Cerebellar cortex (tissue), 1 donor: Measurements from ENCODE around the gene STK38L.

Experiments
- DNase-seq: peaks from one replicate; pipeline ENCODE4 v3.0.0-alpha.2; 2015; ENCODE audit warnings: low spot score

STK38L gene

DNA sequence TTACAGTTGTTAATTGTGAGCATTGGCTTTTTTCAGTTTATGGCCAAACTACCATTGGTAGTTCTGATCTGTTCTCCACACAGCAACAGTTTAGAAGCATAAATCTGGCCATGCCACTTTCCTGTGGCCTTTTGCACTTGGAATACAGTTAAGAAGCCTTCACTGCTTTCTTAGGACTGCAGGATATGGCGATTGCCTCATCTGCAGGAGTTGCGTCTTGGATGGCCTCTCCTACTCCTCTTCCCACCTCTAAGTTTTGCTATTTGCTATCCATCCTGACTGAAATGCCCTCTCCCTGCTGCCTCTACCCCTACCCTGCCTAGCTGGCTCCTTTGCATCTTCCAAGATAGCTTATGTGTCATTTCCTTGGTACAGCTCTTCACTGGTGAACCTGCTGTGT, 75.8 kb downstream of the STK38L start:
- DNase-seq = no peak

DNA sequence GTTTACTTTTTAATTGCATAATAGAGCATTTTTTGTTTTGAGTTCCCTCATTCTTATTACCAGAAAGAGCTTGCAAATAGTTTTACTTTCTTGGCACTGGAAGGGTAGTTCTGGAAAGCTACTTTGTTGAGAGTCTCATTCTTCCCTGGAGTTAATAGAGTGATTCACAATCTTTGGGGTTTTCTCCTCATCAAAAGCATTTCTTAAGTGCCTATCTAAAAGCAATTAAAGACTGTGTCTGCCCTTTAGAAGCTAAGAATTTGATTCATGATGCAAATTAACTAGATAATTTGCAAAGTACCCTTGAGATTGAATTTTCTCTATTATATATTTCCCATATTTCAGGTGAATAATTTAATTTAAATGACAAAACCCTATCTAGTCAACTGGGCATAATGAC, 80.4 kb downstream of the STK38L start:
- DNase-seq = no peak

DNA sequence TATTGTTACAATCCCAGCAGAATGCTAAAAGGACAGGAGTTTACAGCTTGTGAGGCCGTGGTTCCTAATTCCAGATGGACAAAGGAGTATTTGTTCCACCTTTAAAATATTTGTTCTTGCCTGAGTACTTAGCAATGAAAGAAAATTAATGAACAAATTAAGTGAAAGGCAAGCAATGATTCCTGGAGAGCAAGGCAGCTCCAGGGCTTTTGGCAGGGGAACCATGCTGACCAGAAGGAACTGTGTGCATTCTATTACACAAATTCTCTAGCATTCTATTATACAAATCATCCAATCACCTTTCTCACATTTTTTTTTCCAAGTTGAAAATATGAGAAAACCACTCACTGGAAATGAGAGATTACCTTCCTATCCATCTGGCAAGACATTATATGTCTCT, 86.8 kb downstream of the STK38L start:
- no peak for DNase-seq

DNA sequence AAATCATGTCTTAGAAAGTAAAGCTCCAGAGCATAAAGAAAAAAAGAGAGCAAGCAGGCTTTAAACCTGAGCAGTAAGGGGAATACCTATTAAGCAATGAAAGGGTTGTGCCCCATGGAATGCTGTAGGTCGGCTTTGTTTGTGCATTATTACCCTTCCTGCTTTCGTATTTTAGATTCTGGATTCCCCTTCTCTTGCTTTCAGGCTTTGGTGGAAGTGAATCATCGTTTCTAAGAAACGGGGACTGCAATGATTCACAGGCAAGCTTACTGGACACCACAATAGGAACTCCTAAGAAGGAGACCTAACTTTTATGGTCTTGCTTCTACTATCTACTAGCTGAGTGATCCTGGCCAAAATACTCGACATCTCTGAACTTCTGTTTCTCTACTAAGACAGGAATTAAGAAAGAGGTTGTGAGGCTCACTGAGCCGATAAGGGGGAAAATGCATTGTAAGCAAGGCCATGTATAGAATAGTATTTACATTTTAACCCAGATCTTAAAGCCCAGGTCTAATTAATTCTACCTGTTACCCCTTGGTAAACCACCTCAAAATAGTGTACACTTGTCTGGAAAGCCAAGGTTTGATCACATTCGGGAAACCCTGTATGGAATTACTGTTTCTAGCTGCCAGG, 87.3 kb downstream of the STK38L start:
- no peak for DNase-seq

DNA sequence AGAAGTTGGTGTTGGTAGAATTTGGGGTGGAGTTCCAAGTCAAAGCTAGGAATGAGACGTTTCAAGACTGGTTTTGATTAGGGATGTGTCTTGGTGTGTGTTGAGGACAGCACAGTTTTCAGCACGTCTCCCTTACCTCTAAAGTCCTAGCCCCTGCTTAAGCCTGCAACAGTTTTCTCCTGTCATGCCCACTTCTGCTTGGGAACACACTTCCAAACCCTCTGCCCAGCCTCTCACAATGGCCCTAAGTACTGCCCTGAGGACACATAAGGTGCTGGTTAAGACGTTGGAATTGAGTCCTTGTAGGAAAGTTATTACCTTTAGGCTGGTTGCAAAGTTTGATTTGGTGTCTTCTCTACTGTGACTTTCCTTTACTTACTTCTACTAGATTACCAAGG, 87.8 kb downstream of the STK38L start:
- peak; percentile 11 for DNase-seq

DNA sequence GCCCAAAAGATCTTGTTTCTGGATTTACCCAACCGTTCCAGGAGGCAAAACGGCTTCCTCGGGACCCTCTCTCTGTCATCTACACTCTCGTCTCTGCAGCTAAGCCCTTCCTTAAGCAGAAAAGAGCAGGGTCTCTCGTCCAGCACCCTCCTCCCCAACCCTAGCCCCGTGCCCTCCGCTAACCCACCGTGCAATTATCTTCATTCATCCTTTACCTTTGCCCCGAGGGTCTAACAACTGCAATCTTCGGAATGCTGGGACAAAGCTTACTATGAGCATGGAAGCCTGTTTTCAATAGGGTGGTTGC, 88.3 kb downstream of the STK38L start:
- DNase-seq = no peak

DNA sequence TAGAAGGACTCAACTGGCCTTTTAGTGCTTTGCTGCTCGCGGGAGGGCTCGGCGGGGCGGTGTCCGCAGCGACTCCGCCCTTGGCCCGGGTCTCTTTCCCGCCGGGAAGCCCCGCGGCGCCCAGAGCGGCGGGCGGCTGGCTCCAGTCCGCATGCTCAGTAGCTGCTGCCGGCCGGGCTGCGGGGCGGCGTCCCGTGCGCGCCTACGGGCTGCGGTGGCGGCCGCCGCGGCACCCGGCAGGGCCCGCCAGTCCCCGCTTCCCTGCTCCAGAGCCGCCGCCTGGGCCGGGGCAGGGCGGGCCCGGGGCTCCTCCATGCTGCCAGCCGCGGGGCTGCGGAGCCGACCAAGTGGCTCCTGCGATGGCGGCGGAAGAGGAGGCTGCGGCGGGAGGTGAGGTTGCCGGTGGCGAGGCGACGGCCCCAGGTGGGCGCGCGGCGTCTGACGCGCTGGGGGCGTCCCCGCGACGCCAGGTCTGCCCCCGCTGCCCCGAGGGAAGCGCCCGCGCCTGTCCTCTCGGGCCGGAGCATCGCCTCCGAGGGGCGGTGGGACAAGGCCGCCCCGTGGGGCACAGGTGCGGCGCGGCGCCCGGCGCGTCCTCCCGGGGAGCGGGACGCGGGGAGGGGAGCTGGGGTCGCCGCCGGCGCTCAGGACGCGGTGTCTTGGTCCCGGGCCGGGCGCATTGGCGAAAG, 88.8 kb downstream of the STK38L start, which contains the start of gene BMAL2:
TSS of gene BMAL2 (plus strand) at position 123 of the 689 bp plus-strand sequence. CDS start at position 360, 237 bp downstream.
- DNase-seq = peak; percentile 33

DNA sequence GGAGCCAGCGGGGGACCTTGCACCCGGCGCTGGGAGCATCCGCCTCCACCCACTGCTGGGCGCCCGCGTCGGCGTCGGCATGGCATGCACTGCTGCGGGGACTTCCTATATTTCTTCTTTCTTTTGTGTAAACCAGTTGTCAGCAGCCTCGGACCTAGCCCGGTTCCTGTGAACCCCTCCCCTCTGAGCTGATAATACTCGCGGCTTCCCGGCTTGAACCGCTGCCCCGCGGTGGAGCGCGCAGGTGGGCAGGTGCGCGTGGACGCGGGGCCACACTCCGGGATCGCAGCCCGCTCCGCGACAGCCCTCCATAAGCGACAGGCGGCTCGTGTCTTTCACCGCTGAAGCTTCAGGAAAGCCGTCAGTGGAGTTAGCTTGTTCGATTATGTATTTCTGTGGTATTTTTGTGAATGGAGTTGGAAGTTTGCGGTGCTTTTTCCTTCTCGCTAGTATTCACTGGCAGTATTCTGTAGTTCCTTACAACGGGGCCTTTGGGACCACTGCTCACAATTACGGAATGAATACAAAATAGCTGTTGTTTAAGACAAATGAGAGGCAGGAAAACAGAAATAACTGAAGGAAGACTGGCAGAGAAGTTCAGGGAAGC, 89.4 kb downstream of the STK38L start:
- DNase-seq = peak; percentile 28

DNA sequence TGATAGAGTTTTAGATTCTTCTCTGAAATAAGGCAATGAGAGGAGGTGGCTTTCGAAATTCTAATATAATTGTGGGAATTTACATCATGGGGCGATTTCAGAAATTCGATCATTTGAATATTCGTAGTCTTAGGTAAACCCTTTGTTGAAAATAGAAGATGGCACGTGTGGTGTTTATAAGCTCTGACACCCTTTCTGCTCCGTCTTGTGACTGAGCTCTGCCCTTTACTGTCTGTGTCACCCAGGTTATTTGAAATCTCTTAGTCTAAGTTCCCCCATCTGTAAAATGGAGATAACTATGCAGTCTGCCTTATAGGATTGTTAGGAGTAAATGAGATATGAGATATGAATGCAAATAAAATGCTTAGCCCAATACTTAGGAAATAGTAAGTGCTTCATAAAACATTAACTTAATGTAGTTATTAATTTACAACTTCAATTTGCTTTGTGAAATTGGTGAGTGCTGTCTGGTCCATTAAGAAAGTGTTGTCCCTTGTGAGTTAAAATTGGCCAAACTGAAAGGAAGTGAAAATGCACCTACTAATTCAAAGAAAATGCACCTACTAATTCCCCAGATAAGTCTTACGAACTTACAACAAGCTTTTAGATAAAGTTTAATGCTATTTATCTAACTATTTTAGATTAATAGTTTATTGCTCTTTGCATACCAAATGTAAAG, 90.1 kb downstream of the STK38L start:
- DNase-seq = no peak

DNA sequence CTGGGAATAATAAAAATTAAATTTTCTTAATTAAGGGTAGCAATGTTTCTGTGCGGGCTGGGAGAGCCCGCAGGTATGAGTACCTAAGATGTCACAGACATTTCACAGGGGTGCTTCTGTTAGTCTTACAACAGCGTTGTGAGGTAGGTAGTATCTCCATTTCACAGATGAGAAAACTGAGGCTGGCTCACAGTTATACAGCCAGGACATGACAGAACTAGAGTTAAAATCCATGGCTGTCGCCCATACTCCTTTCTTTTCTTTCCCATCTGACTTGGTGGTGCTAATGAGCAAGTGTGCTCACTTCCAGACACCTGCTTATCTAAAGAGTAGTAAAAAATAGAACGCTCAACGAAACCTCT, 90.6 kb downstream of the STK38L start:
- DNase-seq = no peak

DNA sequence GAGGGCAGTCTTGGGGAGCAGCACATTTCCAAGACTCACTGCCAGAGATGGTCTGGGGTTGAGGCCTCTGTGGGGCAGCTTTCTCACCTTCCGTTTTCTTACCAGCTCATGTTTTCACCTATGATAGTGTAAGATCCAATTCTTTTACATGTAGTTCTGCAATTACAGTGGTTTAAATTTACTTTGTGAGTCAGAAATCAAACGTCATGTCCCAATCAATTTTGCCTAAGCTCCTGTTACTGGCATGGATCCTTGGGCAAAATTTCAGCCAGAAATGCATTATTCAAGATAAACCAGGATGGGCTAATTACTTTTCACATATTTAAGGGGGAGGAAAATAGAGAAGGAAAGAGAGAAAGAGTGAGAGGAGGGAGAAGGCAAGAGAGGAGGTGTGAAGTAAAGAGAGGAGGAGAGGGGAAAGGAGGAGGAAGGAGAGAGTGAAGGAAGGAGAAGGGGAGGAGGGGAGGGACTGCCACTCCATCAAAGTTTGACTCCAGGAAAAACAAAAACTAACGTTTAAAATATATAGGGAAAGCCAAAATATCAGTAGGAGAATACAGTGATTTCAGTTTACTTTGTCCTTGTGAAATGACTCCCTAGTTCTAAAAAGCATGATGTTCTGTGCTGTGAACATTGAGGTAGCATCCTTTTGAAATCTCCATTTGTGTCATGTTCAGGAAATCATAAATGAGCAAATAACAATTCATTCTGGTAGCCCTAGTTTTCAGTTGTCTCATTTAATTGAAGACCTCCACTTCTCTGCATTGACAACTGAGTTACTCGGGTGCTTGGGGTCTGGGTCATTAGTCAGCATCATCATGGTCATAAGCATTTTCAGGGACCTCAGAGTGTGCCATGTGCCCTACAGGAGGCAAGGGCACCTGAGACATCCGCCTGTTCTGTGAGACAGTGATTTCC, 91.5 kb downstream of the STK38L start:
- no peak for DNase-seq

DNA sequence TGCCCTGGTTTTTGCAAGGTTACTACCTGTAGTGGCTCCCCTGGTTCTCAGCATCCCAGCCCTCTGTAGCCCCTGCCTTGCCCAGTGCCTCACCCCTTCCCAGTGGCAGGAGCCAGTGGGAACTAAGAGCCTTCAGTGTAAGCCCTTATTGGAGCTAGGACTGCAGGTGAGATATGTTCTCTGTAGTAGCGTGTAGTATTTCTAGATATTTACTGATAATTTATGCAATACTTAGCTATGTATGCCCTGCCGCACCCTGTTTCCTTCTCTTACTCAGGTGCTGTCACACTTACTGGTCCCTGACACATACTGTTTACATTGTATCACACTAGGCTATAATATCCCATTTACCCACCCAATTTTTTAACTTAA, 92.2 kb downstream of the STK38L start:
- no peak for DNase-seq

DNA sequence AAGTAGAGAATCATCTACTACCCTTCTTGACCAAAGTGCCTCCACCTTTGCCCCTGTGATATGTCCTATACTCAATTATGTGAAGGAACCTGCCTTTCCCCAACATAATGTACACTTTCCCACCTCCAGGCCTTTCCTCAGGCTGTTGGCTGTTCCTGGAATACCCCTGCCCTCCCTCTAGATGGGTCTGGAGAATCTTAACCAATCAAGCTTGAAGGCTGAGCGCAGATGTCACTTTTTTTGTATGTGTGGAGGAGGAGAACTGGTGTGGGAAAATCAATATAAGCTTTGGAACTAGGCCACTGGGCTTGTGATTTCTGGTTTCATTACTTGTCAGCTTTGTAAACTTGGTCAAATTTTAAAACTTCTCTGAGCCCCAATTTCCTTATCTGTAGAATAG, 93.3 kb downstream of the STK38L start:
- DNase-seq = no peak

DNA sequence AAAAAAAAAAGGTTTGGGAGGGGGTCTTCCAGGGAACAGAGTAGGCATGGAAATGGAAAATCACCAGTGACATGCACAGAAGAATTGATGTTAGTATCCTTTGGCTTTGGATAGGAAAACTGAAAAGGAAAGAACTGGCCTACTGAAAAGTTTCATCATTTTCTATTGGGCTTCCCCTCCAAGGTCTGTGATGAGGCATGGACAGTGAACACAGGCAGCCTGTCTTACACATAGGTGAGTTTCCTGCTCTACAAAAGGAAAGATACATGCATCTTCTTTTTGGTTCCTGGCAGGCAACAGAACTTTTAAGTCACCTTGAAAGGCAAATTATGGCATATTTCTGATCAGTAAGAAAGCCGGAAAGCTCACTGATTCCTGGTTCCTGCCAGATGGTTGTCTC, 94.4 kb downstream of the STK38L start:
- no peak for DNase-seq

DNA sequence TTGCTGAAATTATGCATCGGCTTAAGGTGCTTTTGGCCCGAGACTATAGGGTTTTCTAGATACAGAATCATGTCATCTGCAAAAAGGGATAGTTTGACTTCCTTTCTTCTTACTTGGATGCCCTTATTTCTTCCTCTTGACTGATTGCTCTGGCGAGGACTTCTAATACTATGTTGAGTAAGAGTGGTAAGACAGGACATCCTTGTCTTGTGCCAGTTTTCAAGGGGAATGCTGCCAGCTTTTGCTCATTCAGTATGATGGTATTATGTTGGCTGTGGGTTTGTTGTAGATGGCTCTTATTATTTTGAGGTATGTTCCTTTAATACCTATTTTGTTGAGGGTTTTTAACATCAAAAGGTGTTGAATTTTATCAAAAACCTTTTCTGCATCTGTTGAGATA, 96.9 kb downstream of the STK38L start:
- no peak for DNase-seq

DNA sequence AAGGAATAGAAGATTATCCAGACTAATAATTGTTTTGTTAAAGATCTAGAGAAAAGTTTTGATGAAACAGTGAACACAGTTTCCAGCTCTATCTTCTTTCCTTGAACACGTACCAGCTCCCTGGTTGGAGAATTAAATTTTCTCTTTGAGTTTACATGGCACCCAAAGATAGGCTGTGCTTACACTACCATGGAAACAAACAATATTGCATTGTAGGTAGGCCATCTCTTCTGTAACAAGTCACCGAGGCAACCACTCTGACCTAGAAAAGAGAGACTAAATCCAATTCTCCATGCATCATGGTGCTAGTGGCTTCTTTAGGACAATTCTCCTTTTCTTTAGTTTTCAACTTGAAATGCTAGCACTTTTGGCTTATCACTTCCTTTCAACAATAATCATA, 98.5 kb downstream of the STK38L start:
- no peak for DNase-seq

DNA sequence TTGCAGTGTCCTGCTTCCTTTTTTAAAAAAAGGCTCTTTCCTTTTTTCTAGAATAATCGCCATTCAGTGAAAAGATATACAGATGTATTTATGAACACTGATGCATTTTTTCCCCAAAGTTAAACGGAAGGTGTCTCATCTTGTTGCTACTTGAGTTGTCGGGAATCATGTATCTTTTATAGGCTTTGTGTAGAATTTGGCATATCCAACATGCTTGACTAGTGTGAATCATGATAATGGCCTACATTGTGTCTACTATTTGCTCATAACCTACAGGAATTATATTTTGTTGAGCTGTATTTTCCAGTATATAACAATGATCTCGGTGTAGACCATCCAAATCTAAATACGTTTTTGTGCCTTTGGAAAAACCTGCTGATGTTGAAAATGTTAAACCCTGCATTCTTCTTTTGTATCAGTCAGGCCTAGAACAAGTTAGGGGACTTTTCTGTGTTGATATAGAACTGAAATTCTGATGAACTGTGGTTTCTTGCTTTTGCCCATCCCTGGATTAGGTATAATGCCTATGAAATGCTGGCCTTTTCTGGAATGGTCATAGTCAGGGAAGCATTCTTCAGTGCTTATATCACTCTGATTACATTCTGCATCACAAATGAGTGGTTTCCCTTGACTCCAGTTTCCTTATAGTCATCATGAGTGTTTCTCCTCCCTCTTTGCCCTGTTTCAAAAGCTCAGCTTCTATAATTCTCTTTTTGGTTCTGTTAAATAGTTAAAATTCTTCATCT, 99.3 kb downstream of the STK38L start:
- no peak for DNase-seq

DNA sequence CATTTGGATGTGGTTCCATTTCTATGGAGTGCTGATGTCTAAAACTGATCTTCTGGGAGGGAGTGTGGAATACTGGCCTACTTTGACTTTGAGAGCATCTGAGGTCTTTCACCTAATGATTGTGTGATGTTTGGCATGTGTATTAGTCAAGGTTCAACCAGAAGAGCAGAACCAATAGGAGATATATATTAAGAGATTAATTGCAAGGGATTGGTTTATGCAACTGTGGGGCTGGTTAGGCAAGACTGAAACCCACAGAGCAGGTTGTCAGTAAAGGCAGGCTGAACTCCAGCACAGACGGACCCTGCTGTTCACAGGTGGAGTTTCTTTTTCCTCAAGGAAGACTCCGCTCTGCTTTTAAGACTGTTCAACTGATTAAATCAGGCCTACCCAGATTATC, 100.2 kb downstream of the STK38L start:
- DNase-seq = peak; percentile 8

DNA sequence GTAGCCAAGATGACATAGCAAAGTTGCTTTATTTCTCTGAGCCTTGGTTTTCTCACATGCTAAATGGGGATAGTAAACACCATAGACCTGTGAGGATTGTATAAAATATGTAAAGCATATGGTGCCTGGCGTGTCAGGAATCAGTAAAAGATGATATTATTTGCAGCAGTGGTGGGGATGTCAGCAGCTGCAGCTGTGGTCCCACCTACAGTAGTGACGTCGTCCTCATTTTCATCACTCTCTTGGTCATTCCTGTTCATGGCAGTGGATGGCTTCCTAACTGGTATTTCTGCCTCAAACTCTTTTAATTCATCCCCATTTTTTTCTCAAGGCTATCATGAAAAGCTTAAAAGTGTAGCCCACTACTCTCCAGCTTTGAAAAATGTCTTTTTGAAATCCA, 100.7 kb downstream of the STK38L start:
- DNase-seq = no peak

DNA sequence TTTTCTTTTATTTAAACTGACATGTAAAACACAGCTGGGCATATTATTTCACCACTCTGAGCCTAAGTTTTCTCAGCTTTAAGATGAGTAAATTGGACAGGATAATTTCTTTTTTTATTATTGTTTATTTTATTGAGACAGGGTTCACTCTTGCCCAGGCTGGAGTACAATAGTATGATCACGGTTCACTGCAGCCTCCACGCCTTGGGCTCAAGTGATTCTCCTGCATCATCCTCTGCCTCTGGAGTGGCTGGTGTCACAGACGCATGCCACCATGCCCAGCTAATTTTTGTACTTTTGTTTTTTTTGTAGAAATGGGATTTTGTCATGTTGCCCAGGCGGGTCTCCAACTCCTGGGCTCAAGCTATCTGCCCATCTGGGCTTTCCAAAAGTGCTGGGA, 101.3 kb downstream of the STK38L start:
- DNase-seq = no peak

DNA sequence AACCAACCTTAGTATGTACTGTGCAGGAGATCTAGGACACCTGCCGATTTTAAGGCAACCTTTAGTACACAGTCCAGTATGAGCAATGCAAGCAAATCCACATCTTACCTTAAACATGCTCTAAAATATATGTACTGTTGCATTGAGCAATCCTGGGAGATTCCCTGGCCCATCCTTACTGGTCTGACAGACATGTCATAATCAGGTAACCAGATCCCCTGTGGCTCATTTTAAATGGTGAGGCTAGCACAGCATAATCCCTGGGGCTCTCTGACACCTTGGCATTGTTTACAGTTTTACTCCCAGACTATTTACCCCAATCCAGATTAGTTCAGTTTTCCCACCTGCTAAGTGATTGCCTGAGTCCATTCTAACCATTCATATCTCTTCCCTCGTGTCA, 103.7 kb downstream of the STK38L start:
- DNase-seq = no peak

DNA sequence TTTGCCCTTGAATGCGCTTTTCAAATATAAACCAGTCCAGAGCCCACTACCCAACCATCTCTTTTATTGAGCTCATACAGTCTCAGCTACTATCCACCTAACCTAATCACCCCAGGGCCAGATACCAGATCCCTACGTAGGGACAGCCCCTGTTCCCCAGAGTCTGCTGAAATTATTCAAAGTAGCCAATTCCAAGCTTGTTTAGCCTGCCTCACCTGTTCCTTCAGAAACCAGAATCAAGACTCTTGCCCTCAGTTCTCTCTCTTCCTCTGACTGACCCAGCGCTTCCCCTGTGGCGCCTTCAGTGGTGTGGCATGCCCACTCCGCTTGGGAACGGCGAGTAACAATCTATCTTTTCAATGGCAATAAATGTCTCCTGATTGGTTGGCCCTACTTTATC, 107.4 kb downstream of the STK38L start:
- DNase-seq = no peak
